Aorta (tissue), 5 donors: ENCODE measurements around the gene KERA. TPM values are rescaled to one million over a fixed set of nuclear protein-coding genes. Genes with fewer than 3 reads are reported as not detected.

Source experiments
- ATAC-seq: fragments of 200-7000 bp; cut with Tn5 transposase; one replicate; pipeline ENCODE4 v1.9.1; 2022; ENCODE audit warnings: moderate library complexity; ENCODE audit not compliant: low FRiP score
- DNase-seq, 2 donors: peaks; one replicate each; pipeline ENCODE4 v3.0.0-alpha.2; 2020
- H3K27ac ChIP-seq, 2 donors: one replicate each; pipeline ENCODE4 v1.5.1; 2013; ENCODE audit warnings: low read length in 2 of 2, mild to moderate bottlenecking in 2 of 2, moderate library complexity in 2 of 2, control low read depth in 1 of 2, inconsistent platforms in 1 of 2, low read depth in 1 of 2
- H3K27me3 ChIP-seq, 2 donors: one replicate each; pipeline ENCODE4 v1.6.1; 2013; ENCODE audit warnings: control low read depth in 1 of 2, low read length in 1 of 2, mild to moderate bottlenecking in 1 of 2, moderate library complexity in 1 of 2; ENCODE audit not compliant: insufficient read depth in 2 of 2, control insufficient read depth in 1 of 2
- H3K36me3 ChIP-seq, 2 donors: one replicate each; pipeline ENCODE4 v1.6.1; 2013; ENCODE audit warnings: control low read depth in 1 of 2, low read length in 1 of 2, mild to moderate bottlenecking in 1 of 2; ENCODE audit not compliant: insufficient read depth in 2 of 2, control insufficient read depth in 1 of 2
- H3K4me1 ChIP-seq, 2 donors: one replicate each; pipeline ENCODE4 v1.6.1; 2013; ENCODE audit warnings: low read length in 2 of 2, control low read depth in 1 of 2, mild to moderate bottlenecking in 1 of 2, moderate library complexity in 1 of 2; ENCODE audit not compliant: insufficient read depth in 2 of 2, control insufficient read depth in 1 of 2
- H3K4me3 ChIP-seq, 2 donors: one replicate each; pipeline ENCODE4 v1.5.1; 2013; ENCODE audit warnings: low read length in 2 of 2, control low read depth in 1 of 2, mild to moderate bottlenecking in 1 of 2
- H3K9me3 ChIP-seq: one replicate; pipeline ENCODE4 v1.6.1; 2013; ENCODE audit warnings: mild to moderate bottlenecking, low read length; ENCODE audit not compliant: control insufficient read depth
- WGBS, 2 donors: extraction: QIAGEN DNeasy Blood & Tissue Kit; methylation state at CpG; one replicate each; pipeline ENCODE4 v1.1.7; 2013; 5-methylcytosine and 5-hydroxymethylcytosine counted together
- intact Hi-C, 2 donors: fragments of 100-400 bp; cut with DNase I; formaldehyde crosslinking; loops; one replicate each; pipeline versions ENCODE4 v1.14.2 to v1.15.0; 2022
- long read RNA-seq, 2 donors: library from polyadenylated mRNA; unstranded; transcript quantifications; one replicate each; pipeline ENCODE4 v2.0.0, GENCODE V29; 2020 to 2021
- polyA plus RNA-seq, 2 donors: library from polyadenylated mRNA; stranded (reverse); fragments of 200-250 nt; gene quantifications; one replicate each; pipeline ENCODE4 v1.2.3, GENCODE V29; 2013
- total RNA-seq, 2 donors: library from RNA; stranded (reverse); fragmentation: NEBNext Ultra II Directional; extraction: Animal tissue kit (Norgen Biotek cat#: 25700); gene quantifications; one replicate each; pipeline ENCODE4 v1.2.1, GENCODE V29; 2021
- donor health status: healthy with polysubstance abuse.
- donor health status: Bipolar disorder and iron deficiency.
- donor health status: DM: no; HTN: no; CAD: no.
- donor health status: DM: no; HTN: no; CAD: no.
- donor health status: DM: yes; HTN: yes; CAD: no.

KERA gene, protein sequence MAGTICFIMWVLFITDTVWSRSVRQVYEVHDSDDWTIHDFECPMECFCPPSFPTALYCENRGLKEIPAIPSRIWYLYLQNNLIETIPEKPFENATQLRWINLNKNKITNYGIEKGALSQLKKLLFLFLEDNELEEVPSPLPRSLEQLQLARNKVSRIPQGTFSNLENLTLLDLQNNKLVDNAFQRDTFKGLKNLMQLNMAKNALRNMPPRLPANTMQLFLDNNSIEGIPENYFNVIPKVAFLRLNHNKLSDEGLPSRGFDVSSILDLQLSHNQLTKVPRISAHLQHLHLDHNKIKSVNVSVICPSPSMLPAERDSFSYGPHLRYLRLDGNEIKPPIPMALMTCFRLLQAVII
- total RNA-seq: not detected
- polyA plus RNA-seq: not detected
- long read RNA-seq, donor 1: 0 reads
- long read RNA-seq, donor 2: 0 reads

- H3K27me3 ChIP-seq: no peaks in the 10 kb centered on the region
- 63 to 64% methylated on average over 9 of the region's 9 CpGs for WGBS, 2 donors
- no peaks in the 10 kb centered on the region for H3K9me3 ChIP-seq
- no peaks in the 10 kb centered on the region for H3K36me3 ChIP-seq
- no peaks in the 10 kb centered on the region for H3K4me1 ChIP-seq
- ATAC-seq (no peak), DNase-seq (no peak)
- no peak within 1 kb of the TSS for H3K4me3 ChIP-seq
- H3K27ac ChIP-seq: no peak within 1 kb of the TSS
- intact Hi-C loops: no loop called here
Measured at GRCh38 chr12:91057368-91058165, at the start of gene KERA. Gene KERA, minus strand, starts transcription at chr12:91058024. Its CDS starts 1,743 bp downstream, at chr12:91056281.

DNA sequence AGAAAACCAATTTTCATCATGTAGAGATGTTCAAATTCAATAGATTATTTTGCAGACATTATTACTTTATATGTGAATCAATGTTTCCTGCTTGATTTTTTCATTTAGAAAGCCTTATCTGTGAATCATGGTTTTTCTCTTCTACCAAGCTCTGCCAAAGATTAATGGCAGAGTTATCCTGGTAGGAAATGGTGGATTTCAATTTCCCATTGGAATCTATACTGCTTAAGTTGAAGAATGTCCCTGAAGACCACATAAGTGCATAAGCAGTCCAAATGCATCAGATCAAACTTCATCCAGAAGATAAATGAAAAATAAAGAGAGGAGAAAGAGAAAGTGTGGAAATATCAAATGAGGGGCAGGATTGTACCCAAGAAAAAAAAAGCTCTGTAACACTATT lies 48.5 kb upstream of the KERA start:
- no peaks in the 10 kb centered on the region for H3K9me3 ChIP-seq

GRCh38 chr12:91105807-91106206 lies 48.0 kb upstream of the KERA start:
- H3K4me3 ChIP-seq: no peak overlapping the region
- 42 to 44% methylated on average over 5 of the region's 5 CpGs for WGBS, 2 donors

More for the DNA sequence above, 48.5 kb upstream of the KERA start:
- Histone ChIP-seq H3K4me1 (peaks cover 0 to 2% of the 10 kb centered on the region in 2 donors), H3K27ac (no peak overlapping the region), H3K36me3 (no peaks in the 10 kb centered on the region), H3K4me3 (no peak overlapping the region), H3K27me3 (no peaks in the 10 kb centered on the region)
- DNase-seq: no peak
- ATAC-seq: no peak
- intact Hi-C loops: loop anchor here in 1 of 2 donors (5.0 kb wide), 1 partner anchor 129 kb away; no protein-coding TSS in a partner anchor

GRCh38 chr12:91104812-91105466 lies 47.1 kb upstream of the KERA start:
- no peak overlapping the region for H3K4me3 ChIP-seq
- 22 to 26% methylated on average over 1 of the region's 1 CpG for WGBS, 2 donors
- no peaks in the 10 kb centered on the region for H3K27me3 ChIP-seq
- no peaks in the 10 kb centered on the region for H3K4me1 ChIP-seq
- ATAC-seq (no peak), DNase-seq (no peak)
- intact Hi-C loops: loop anchor here in 1 of 2 donors (5.0 kb wide), 1 partner anchor 128 kb away; no protein-coding TSS in a partner anchor
- no peak overlapping the region for H3K27ac ChIP-seq
- H3K9me3 ChIP-seq: no peaks in the 10 kb centered on the region
- no peaks in the 10 kb centered on the region for H3K36me3 ChIP-seq

More at GRCh38 chr12:91105807-91106206, 48.0 kb upstream of the KERA start:
- no peaks in the 10 kb centered on the region for H3K27me3 ChIP-seq
- H3K9me3 ChIP-seq: no peaks in the 10 kb centered on the region
- H3K4me1 ChIP-seq: no peaks in the 10 kb centered on the region
- intact Hi-C loops: loop anchor here in 1 of 2 donors (5.0 kb wide), 1 partner anchor 129 kb away; no protein-coding TSS in a partner anchor
- ATAC-seq (no peak), DNase-seq (no peak)
- H3K27ac ChIP-seq: no peak overlapping the region
- no peaks in the 10 kb centered on the region for H3K36me3 ChIP-seq

DNA sequence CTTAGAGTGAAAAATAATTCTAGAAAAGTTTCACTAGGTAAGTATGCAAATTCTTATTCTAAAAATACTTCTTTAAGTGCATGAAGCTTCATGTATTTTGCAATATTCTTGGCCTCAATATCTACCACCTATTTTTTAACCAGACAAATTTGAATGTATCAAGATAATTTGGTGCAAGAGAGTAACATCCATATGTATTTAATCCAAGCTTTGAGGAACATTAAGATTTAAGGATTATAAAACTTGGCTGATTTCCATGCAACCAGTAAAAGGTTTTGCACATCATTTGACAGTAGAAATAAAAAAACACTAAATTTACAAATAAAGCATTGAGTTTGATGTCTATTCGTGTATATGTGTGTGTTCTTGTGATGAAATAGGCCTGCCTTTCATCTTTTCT lies 45.8 kb upstream of the KERA start:
- Histone ChIP-seq H3K4me3 (no peak overlapping the region), H3K4me1 (no peaks in the 10 kb centered on the region), H3K9me3 (no peaks in the 10 kb centered on the region), H3K27ac (no peak overlapping the region), H3K27me3 (no peaks in the 10 kb centered on the region), H3K36me3 (no peaks in the 10 kb centered on the region)
- DNase-seq: no peak
- intact Hi-C loops: no loop called here
- no peak for ATAC-seq
- 86 to 92% methylated on average over 1 of the region's 1 CpG for WGBS, 2 donors

GRCh38 chr12:91103101-91103500 lies 45.3 kb upstream of the KERA start:
- intact Hi-C loops: no loop called here
- ATAC-seq (no peak), DNase-seq (no peak)
- Histone ChIP-seq H3K4me3 (no peak overlapping the region), H3K27me3 (no peaks in the 10 kb centered on the region), H3K4me1 (no peaks in the 10 kb centered on the region), H3K36me3 (no peaks in the 10 kb centered on the region), H3K9me3 (no peaks in the 10 kb centered on the region), H3K27ac (no peak overlapping the region)

DNA sequence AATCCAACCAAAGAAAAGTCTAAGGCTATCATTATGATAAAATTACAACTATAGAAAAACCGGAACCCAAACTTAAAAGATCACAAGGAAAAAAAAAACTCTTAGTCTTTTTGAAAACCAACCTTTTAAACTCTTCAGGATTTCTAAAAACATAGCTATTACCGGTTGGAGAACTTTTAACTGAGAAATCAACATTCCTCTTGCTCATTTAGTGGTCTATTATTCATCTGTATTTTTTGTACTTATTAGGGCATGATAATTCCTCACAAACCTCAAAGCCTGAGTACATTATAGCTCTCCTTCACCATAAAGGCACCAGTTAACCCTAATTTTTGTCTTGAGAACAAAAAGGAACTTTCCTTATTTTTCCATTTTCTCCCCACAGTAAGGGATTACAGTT lies 43.1 kb upstream of the KERA start:
- Histone ChIP-seq H3K27me3 (no peaks in the 10 kb centered on the region), H3K9me3 (no peaks in the 10 kb centered on the region), H3K4me1 (no peaks in the 10 kb centered on the region), H3K27ac (no peak overlapping the region), H3K36me3 (no peaks in the 10 kb centered on the region), H3K4me3 (no peak overlapping the region)
- no peak for ATAC-seq
- intact Hi-C loops: no loop called here
- WGBS, 2 donors: 70 to 75% methylated on average over 2 of the region's 2 CpGs
- no peak for DNase-seq

DNA sequence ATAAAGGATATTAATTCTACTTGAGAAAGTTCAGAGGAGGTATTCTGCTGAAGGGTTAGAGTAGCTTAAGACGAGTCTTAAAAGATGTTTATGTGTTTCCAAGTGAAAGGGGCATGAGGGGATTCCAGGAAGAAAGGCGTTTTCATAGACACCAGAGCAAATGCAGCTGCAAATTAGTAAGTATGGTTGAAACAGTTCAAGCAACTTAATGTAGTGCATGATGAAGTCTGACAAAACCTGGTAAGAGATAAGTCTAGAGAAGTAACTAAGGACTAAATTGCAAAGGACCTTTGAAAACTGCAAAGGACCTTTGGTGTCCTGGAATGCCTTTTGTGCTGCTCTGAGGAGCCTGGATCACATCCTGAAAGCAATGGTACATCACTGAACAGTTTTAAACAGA lies 42.0 kb upstream of the KERA start:
- H3K4me3 ChIP-seq: no peak overlapping the region
- H3K4me1 ChIP-seq: no peaks in the 10 kb centered on the region
- no peaks in the 10 kb centered on the region for H3K27me3 ChIP-seq
- no peak overlapping the region for H3K27ac ChIP-seq
- DNase-seq: no peak
- WGBS, 2 donors: 90 to 92% methylated on average over 2 of the region's 2 CpGs
- no peaks in the 10 kb centered on the region for H3K9me3 ChIP-seq
- ATAC-seq: no peak
- intact Hi-C loops: no loop called here
- H3K36me3 ChIP-seq: no peaks in the 10 kb centered on the region
